SK-N-SH (cell line): ENCODE data around the gene MT1X. TPM values are rescaled to one million over a fixed set of nuclear protein-coding genes. Genes with fewer than 3 reads are reported as not detected.

Experiments
- CTCF ChIA-PET: fragments of 300-600, 350-600 bp; formaldehyde crosslinking; extraction: SDS; loops from one replicate; lab custom pipeline; 2021; lab: Yijun Ruan, JAX
- POLR2A ChIA-PET: fragments of 350-600 bp; sonication (Branson Sonifier 250); formaldehyde crosslinking; extraction: SDS; loops from one replicate; lab custom pipeline; 2020; ENCODE audit warnings: antibody characterized with exemption, inconsistent platforms; lab: Yijun Ruan, JAX
- DNase-seq: peaks from one replicate; pipeline ENCODE4 v3.0.0; 2012
- H2AFZ ChIP-seq: fragments of 200-600 bp; sonication (generic); 2 replicates; pipeline ENCODE4 v1.8.1; 2016; ENCODE audit warnings: antibody characterized with exemption, mild to moderate bottlenecking, low read depth
- H3F3A ChIP-seq: fragments of 200-600 bp; sonication (generic); replicated peaks from 2 replicates; pipeline ENCODE3; 2016; ENCODE audit warnings: antibody characterized with exemption, mild to moderate bottlenecking; ENCODE audit not compliant: insufficient read depth
- H3K27ac ChIP-seq, 2 experiments: fragments of 200-500 bp in 1 of 2; fragments of 200-600 bp in 1 of 2; sonication (Bioruptor generic) in 1 of 2; sonication (generic), shearing (Covaris generic) in 1 of 2; 2 replicates each; pipeline versions ENCODE4 v1.5.1 to v1.6.1; 2014 to 2016; ENCODE audit warnings: low read depth in 2 of 2, inconsistent platforms in 1 of 2, low read length in 1 of 2, mild to moderate bottlenecking in 1 of 2, mixed read lengths in 1 of 2
- H3K27me3 ChIP-seq: fragments of 200-600 bp; sonication (generic), shearing (Covaris generic); 2 replicates; pipeline ENCODE4 v1.6.1; 2016; ENCODE audit warnings: mixed run types; ENCODE audit not compliant: insufficient read depth
- H3K36me3 ChIP-seq, 2 experiments: fragments of 200-500 bp in 1 of 2; fragments of 200-600 bp in 1 of 2; sonication (Bioruptor generic) in 1 of 2; sonication (generic) in 1 of 2; replicated peaks in 1 of 2; 2 replicates each; pipeline versions ENCODE3 to v1.5.1; 2014 to 2016; ENCODE audit warnings: low read length in 1 of 2, mild to moderate bottlenecking in 1 of 2; ENCODE audit not compliant: insufficient read depth in 2 of 2, control insufficient read depth in 1 of 2
- H3K4me1 ChIP-seq, 2 experiments: fragments of 200-500 bp in 1 of 2; fragments of 200-600 bp in 1 of 2; sonication (Bioruptor generic) in 1 of 2; sonication (generic), shearing (Covaris generic) in 1 of 2; 2 replicates each; pipeline versions ENCODE4 v1.5.1 to v1.6.1; 2014 to 2016; ENCODE audit warnings: low read depth in 1 of 2, low read length in 1 of 2, mixed run types in 1 of 2; ENCODE audit not compliant: insufficient read depth in 2 of 2, control insufficient read depth in 1 of 2
- H3K4me2 ChIP-seq: fragments of 200-600 bp; sonication (generic), shearing (Covaris generic); 2 replicates; pipeline ENCODE4 v1.6.1; 2017; ENCODE audit warnings: mixed run types
- H3K4me3 ChIP-seq, 2 experiments: fragments of 200-500 bp in 1 of 2; fragments of 200-600 bp in 1 of 2; sonication (Bioruptor generic) in 1 of 2; sonication (generic), shearing (Covaris generic) in 1 of 2; 2 replicates each; pipeline versions ENCODE4 v1.5.1 to v1.8.1; 2014 to 2016; ENCODE audit warnings: low read depth in 2 of 2, inconsistent platforms in 1 of 2, low read length in 1 of 2, mild to moderate bottlenecking in 1 of 2, mixed read lengths in 1 of 2, moderate library complexity in 1 of 2
- H3K79me2 ChIP-seq: fragments of 200-600 bp; sonication (generic); 2 replicates; pipeline ENCODE4 v1.8.1; 2017; ENCODE audit warnings: mild to moderate bottlenecking; ENCODE audit not compliant: insufficient read depth
- H3K9ac ChIP-seq: fragments of 200-600 bp; sonication (generic); 2 replicates; pipeline ENCODE4 v1.6.1; 2017; ENCODE audit warnings: mixed run types
- H3K9me2 ChIP-seq: fragments of 200-600 bp; sonication (generic); 2 replicates; pipeline ENCODE4 v1.6.1; 2017; ENCODE audit warnings: mixed run types
- H3K9me3 ChIP-seq: fragments of 200-600 bp; sonication (generic); 2 replicates; pipeline ENCODE4 v1.6.1; 2017; ENCODE audit warnings: mixed run types, mild to moderate bottlenecking, moderate library complexity
- H4K20me1 ChIP-seq: fragments of 200-600 bp; sonication (generic); 2 replicates; pipeline ENCODE4 v1.6.1; 2017; ENCODE audit warnings: mild to moderate bottlenecking, mixed run types; ENCODE audit not compliant: insufficient read depth
- CHD2 ChIP-seq: fragments of 150-350 bp; IDR thresholded peaks from 2 replicates; pipeline ENCODE4 v1.6.1; 2018; ENCODE audit warnings: low read length; ENCODE audit not compliant: partially characterized antibody
- CTCF ChIP-seq: fragments of 200-600 bp; sonication (generic); IDR thresholded peaks from 2 replicates; pipeline ENCODE4 v1.6.1; 2017; ENCODE audit warnings: antibody characterized with exemption, mild to moderate bottlenecking, moderate library complexity
- ELF1 ChIP-seq: IDR thresholded peaks from 2 replicates; pipeline ENCODE4 v1.4.0; 2012
- EP300 ChIP-seq, 2 experiments: IDR thresholded peaks; 2 replicates each; pipeline versions ENCODE4 v1.4.0 to v1.6.1; 2012; ENCODE audit warnings: borderline replicate concordance in 1 of 2, low read depth in 1 of 2, low read length in 1 of 2
- EZH2phosphoT487 ChIP-seq: fragments of 200-600 bp; sonication (generic); IDR thresholded peaks from 2 replicates; pipeline ENCODE4 v1.6.1; 2017; ENCODE audit warnings: low read depth, mixed run types, mild to moderate bottlenecking, antibody characterized with exemption, moderate library complexity, borderline replicate concordance
- FOSL2 ChIP-seq: IDR thresholded peaks from 2 replicates; pipeline ENCODE4 v1.4.0; 2012; ENCODE audit warnings: low read depth, mild to moderate bottlenecking, moderate library complexity, borderline replicate concordance
- GABPA ChIP-seq: IDR thresholded peaks from 2 replicates; pipeline ENCODE4 v1.4.0; 2012; ENCODE audit warnings: low read depth, mild to moderate bottlenecking
- MAX ChIP-seq: IDR thresholded peaks from 2 replicates; pipeline ENCODE4 v1.4.0; 2012; ENCODE audit warnings: low read depth
- MEF2A ChIP-seq: IDR thresholded peaks from 2 replicates; pipeline ENCODE4 v1.4.0; 2012; ENCODE audit warnings: low read depth, borderline replicate concordance
- MXI1 ChIP-seq: IDR thresholded peaks from 2 replicates; pipeline ENCODE4 v1.6.1; 2012; ENCODE audit warnings: mild to moderate bottlenecking, low read depth, low read length, improper control_type of control experiment
- NFIC ChIP-seq: IDR thresholded peaks from 2 replicates; pipeline ENCODE4 v1.4.0; 2012; ENCODE audit warnings: borderline replicate concordance
- NRF1 ChIP-seq: IDR thresholded peaks from 2 replicates; pipeline ENCODE4 v1.6.1; 2012; ENCODE audit warnings: low read depth, mild to moderate bottlenecking, low read length
- RAD21 ChIP-seq: IDR thresholded peaks from 2 replicates; pipeline ENCODE4 v1.6.1; 2012; ENCODE audit warnings: mild to moderate bottlenecking, low read length
- RCOR1 ChIP-seq: fragments of 150-350 bp; IDR thresholded peaks from 2 replicates; pipeline ENCODE4 v1.6.1; 2017; ENCODE audit warnings: antibody characterized with exemption, low read length
- RFX5 ChIP-seq: IDR thresholded peaks from 2 replicates; pipeline ENCODE4 v1.6.1; 2012; ENCODE audit warnings: mild to moderate bottlenecking, improper control_type of control experiment, low read length
- SMC3 ChIP-seq: IDR thresholded peaks from 2 replicates; pipeline ENCODE4 v1.6.1; 2012; ENCODE audit warnings: low read depth, low read length, improper control_type of control experiment
- USF1 ChIP-seq: IDR thresholded peaks from 2 replicates; pipeline ENCODE4 v1.4.0; 2012; ENCODE audit warnings: low read depth, borderline replicate concordance
- WGBS: methylation state at CpG from one replicate; pipeline ENCODE4 v1.1.6; 2017; ENCODE audit warnings: low lambda C conversion rate; 5-methylcytosine and 5-hydroxymethylcytosine counted together
- polyA plus RNA-seq, 3 experiments: library from polyadenylated mRNA; depleted of rRNA; stranded (reverse); fragments of >200 nt; gene quantifications; 2 replicates each; pipeline ENCODE4 v1.2.3, GENCODE V29; 2012

MT1X gene
- polyA plus RNA-seq, 1 of the 3 experiments (the other 2 are of a cell fraction), result 213 TPM

GRCh38 chr16:56684256-56684925 is 2.1 kb downstream of the MT1X start:
- DNase-seq, result no peak
- Histone ChIP-seq H3K9ac (no peak overlapping the region), H3K36me3 (no peaks in the 10 kb centered on the region), H3K27me3 (no peaks in the 10 kb centered on the region), H3F3A (no peaks in the 10 kb centered on the region), H3K4me3 (no peak overlapping the region), H2AFZ (no peak overlapping the region), H3K9me3 (no peaks in the 10 kb centered on the region), H3K27ac (no peak overlapping the region), H4K20me1 (no peaks in the 10 kb centered on the region), H3K4me1 (peaks cover 0 to 26% of the 10 kb centered on the region in 2 experiments; a peak in 2 of 4 replicates), H3K4me2 (peak overlapping the region; percentile 93; the same call in 1 of the 2 replicates), H3K9me2 (no peaks in the 10 kb centered on the region), H3K79me2 (peaks cover 9% of the 10 kb centered on the region; the same call in 1 of the 2 replicates)
- 67% methylated on average over 2 of the region's 4 CpGs for WGBS
- TF ChIP-seq MEF2A (no peak), SMC3 (no peak), EP300 (IDR thresholded peaks at IDR 0.05; ENCODE audit: borderline replicate concordance in 1 of 2, low read depth in 1 of 2, low read length in 1 of 2) (no peak), CTCF (no peak), MXI1 (no peak), CHD2 (no peak), ELF1 (no peak), NFIC (no peak), GABPA (no peak), RCOR1 (no peak), MAX (no peak), NRF1 (no peak), EZH2phosphoT487 (no peak), FOSL2 (no peak), RAD21 (no peak)
- ChIA-PET CTCF (interaction anchor here (0.9 to 6.1 kb wide), 5 partner anchors 10 to 83 kb away, joined by 3 to 41 read pairs (median 6); no protein-coding TSS in a partner anchor), POLR2A (no interaction called here)

GRCh38 chr16:56684926-56685590 is 2.8 kb downstream of the MT1X start:
- Histone ChIP-seq H4K20me1 (no peaks in the 10 kb centered on the region), H3K36me3 (no peaks in the 10 kb centered on the region), H3K27me3 (no peaks in the 10 kb centered on the region), H3K27ac (no peak overlapping the region), H2AFZ (no peak overlapping the region), H3K4me2 (no peak overlapping the region), H3K4me3 (no peak overlapping the region), H3K9me3 (no peaks in the 10 kb centered on the region), H3K4me1 (peaks cover 0 to 26% of the 10 kb centered on the region in 2 experiments; a peak in 2 of 4 replicates), H3K79me2 (peaks cover 9% of the 10 kb centered on the region; the same call in 1 of the 2 replicates), H3F3A (no peaks in the 10 kb centered on the region), H3K9ac (no peak overlapping the region), H3K9me2 (no peaks in the 10 kb centered on the region)
- TF ChIP-seq RFX5, result no peak
- no peak for TF ChIP-seq EZH2phosphoT487
- TF ChIP-seq USF1, result no peak
- ChIA-PET CTCF (interaction anchor here (0.9 to 6.1 kb wide), 3 partner anchors 11 to 17 kb away, joined by 3 to 41 read pairs (median 3); no protein-coding TSS in a partner anchor), POLR2A (no interaction called here)
- no peak for DNase-seq
- WGBS, result 97% methylated on average over 3 of the region's 4 CpGs
